ENCODE data around the gene SETD4. TPM values are rescaled to one million over a fixed set of nuclear protein-coding genes. Genes with fewer than 3 reads are reported as not detected.

The SETD4 gene
- total and polyA plus RNA-seq, 4 donors: 2.9 to 12.0 (median 6.8) TPM

DNA sequence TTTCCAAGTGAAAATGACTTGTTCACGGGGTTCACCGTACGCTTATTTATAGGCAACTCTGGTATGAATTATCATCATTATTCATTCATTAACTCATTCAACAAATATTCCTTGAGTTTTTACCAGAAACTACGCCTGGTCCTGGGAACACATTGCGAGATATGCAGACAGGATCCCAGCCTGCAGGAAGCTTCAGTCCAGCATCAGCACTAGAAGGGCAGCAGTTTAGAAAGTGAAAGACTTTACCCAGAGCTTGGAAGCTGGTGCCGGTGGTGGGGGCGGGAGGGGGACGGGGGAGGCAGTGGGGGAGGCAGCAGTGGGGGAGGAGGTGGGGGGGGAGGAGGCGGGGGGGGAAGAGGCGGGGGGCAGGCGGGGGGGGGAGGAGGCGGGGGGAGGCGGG is 55.9 kb downstream of the SETD4 start:
- WGBS: 65% methylated on average over 8 of the region's 13 CpGs
- Histone ChIP-seq H3K36me3 (ENCODE audit: control insufficient read depth in 4 of 4, insufficient read depth in 3 of 4, low read depth in 1 of 4, low read length in 3 of 4) (no peaks in the 10 kb centered on the region), H3K27ac (ENCODE audit: low read depth in 1 of 2, low read length in 2 of 2) (no peak overlapping the region), H3K4me3 (ENCODE audit: low read depth in 1 of 3, low read length in 3 of 3) (no peak overlapping the region), H3K4me1 (ENCODE audit: control insufficient read depth in 4 of 4, insufficient read depth in 4 of 4, low read length in 3 of 4) (no peaks in the 10 kb centered on the region), H3K9ac (ENCODE audit: low read depth in 1 of 2, low read length in 2 of 2) (no peak overlapping the region), H3K9me3 (ENCODE audit: control insufficient read depth in 4 of 4, low read length in 3 of 4) (peaks cover 0 to 1% (median 0%) of the 10 kb centered on the region in 4 donors), H3K27me3 (ENCODE audit: control insufficient read depth in 4 of 4, insufficient read depth in 4 of 4, low read length in 3 of 4) (no peaks in the 10 kb centered on the region)
- no peak for DNase-seq (ENCODE audit: low spot score)
- TF ChIP-seq YY1 (IDR thresholded peaks at IDR 0.05) (no peak), HNF4A (conservative IDR thresholded peaks at IDR 0.05) (no peak), JUND (IDR thresholded peaks at IDR 0.05) (no peak), ZBTB33 (IDR thresholded peaks at IDR 0.05) (no peak), HNF4G (IDR thresholded peaks at IDR 0.05) (no peak), GABPA (IDR thresholded peaks at IDR 0.05 in 1 of 2, conservative IDR thresholded peaks at IDR 0.05 in 1 of 2) (no peak), FOXA2 (IDR thresholded peaks at IDR 0.05) (no peak), EGR1 (IDR thresholded peaks at IDR 0.05; ENCODE audit: low read depth in 2 of 2) (no peak), REST (IDR thresholded peaks at IDR 0.05) (no peak), RXRA (IDR thresholded peaks at IDR 0.05) (no peak), NR2F2 (IDR thresholded peaks at IDR 0.05) (no peak), RAD21 (IDR thresholded peaks at IDR 0.05) (no peak), SP1 (IDR thresholded peaks at IDR 0.05) (no peak), FOXA1 (IDR thresholded peaks at IDR 0.05) (no peak), TAF1 (conservative IDR thresholded peaks at IDR 0.05) (no peak), MAX (IDR thresholded peaks at IDR 0.05) (no peak)
- TF ChIP-seq, protein P1, sequence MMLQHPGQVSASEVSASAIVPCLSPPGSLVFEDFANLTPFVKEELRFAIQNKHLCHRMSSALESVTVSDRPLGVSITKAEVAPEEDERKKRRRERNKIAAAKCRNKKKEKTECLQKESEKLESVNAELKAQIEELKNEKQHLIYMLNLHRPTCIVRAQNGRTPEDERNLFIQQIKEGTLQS (IDR thresholded peaks at IDR 0.05): no peak
- TF ChIP-seq, protein P2, sequence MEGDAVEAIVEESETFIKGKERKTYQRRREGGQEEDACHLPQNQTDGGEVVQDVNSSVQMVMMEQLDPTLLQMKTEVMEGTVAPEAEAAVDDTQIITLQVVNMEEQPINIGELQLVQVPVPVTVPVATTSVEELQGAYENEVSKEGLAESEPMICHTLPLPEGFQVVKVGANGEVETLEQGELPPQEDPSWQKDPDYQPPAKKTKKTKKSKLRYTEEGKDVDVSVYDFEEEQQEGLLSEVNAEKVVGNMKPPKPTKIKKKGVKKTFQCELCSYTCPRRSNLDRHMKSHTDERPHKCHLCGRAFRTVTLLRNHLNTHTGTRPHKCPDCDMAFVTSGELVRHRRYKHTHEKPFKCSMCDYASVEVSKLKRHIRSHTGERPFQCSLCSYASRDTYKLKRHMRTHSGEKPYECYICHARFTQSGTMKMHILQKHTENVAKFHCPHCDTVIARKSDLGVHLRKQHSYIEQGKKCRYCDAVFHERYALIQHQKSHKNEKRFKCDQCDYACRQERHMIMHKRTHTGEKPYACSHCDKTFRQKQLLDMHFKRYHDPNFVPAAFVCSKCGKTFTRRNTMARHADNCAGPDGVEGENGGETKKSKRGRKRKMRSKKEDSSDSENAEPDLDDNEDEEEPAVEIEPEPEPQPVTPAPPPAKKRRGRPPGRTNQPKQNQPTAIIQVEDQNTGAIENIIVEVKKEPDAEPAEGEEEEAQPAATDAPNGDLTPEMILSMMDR (IDR thresholded peaks at IDR 0.05; ENCODE audit: low read depth, low read length, missing input control): no peak

Measured in liver (tissue), 9 donors.